GM21737 (cell line): ENCODE measurements around the gene SCN9A.
"Not testable (repeated sequence)": the region's sequence is repeated elsewhere in the genome, so short reads cannot be mapped to it uniquely, and the experiment has no call there.

Source experiments
- ATAC-seq: cut with Tn5 transposase; IDR thresholded peaks from one replicate; pipeline ENCODE4 v1.9.1; 2021; ENCODE audit warnings: mild to moderate bottlenecking, moderate library complexity; ENCODE audit not compliant: unreplicated experiment

Gene SCN9A

GRCh38 chr2:166249318-166249717 lies 126.4 kb downstream of the SCN9A start:
- ATAC-seq = no peak

GRCh38 chr2:166246901-166247300 lies 128.8 kb downstream of the SCN9A start:
- ATAC-seq = no peak

DNA sequence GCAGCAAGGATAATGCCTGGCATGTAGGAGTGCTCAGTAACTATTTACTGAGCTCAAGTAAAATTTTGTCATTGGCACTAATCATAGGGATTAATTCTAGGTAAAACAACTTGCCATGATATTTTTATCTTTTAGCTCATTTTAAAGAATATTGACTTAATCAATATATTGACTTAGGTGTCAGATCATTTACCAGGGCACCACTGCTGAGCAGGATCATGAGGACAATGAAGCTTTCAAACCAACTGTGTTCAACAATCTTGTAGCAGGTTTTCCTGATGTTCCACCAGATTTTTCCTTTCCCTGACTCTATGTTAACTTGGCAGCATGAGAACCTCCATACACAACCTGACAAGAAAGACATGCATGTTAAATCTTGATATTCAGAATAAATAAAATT lies 133.4 kb downstream of the SCN9A start:
- ATAC-seq = no peak

GRCh38 chr2:166240387-166241313 lies 135.1 kb downstream of the SCN9A start:
- ATAC-seq = no peak

- no peak for ATAC-seq
These were observed 136.2 kb downstream of the SCN9A start for GRCh38 chr2:166239548-166239947.

DNA sequence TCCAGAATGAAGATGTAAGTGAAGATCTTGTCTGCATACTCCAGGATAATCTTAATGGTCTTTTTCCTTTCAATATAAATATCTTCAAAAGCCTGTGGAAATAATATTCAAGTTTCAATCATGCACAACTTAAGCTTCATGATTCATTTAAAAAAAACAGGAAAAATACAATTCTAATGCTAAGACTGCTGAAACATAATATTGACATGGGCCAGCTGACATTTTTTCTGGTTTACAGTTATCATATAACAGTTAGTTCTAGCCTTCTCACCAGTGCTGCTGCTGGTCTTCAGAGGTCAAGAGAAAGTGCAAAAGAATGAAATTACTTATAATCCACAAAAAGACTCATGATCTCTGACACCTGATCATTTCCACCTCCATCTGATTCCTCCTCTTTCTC lies 137.6 kb downstream of the SCN9A start:
- ATAC-seq = no peak

DNA sequence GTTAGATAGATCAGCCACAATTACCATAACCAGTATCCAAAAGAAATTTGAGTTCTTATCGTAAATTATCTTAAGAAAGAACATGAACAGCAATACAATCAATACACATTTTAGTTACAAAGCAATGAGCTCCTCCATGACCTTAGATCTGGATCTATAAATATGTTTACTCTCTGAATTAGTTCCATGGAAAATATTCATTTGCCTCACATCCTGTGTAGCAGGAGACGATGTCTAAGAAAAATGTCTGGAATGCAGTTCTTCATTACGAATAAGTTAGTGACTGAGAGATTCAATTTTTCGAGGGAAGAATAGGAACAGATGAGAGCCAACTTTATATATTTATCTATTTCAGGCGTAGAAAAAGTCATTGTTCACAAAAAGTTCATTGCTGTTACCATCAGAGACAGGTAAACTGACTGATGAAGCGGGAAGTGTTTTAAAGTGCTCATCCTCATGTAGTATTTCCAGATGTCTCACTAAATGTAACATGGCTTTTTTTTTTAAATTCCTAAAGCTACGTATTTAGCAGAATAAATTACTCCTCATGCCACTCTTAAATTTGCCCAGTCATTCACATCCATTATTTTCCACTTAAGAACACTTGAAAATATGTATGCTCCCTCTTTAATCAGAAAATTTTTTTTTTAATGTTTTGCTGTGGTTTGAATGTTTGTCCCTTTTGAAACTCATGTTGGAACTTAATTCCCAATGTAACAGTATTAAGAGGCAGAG lies 141.5 kb downstream of the SCN9A start:
- ATAC-seq = no peak

GRCh38 chr2:166233244-166233643 lies 142.5 kb downstream of the SCN9A start:
- no peak for ATAC-seq

- no peak for ATAC-seq
These were observed 145.0 kb downstream of the SCN9A start for GRCh38 chr2:166230724-166231070.

- no peak for ATAC-seq
These were observed 145.6 kb downstream of the SCN9A start for GRCh38 chr2:166230024-166230723.

- ATAC-seq = no peak
These were observed 146.1 kb downstream of the SCN9A start for GRCh38 chr2:166229678-166230023.

- no peak for ATAC-seq
These were observed 151.5 kb downstream of the SCN9A start for GRCh38 chr2:166224197-166224596.

GRCh38 chr2:166223298-166223697 lies 152.4 kb downstream of the SCN9A start:
- no peak for ATAC-seq

- no peak for ATAC-seq
These were observed 164.7 kb downstream of the SCN9A start for GRCh38 chr2:166211079-166211478.

- ATAC-seq = not testable (repeated sequence)
These were observed 165.8 kb downstream of the SCN9A start for GRCh38 chr2:166209944-166210343.

- not testable (repeated sequence) for ATAC-seq
These were observed 166.4 kb downstream of the SCN9A start for GRCh38 chr2:166209367-166209766.

- ATAC-seq = not testable (repeated sequence)
These were observed 169.6 kb downstream of the SCN9A start for GRCh38 chr2:166206153-166206552.

DNA sequence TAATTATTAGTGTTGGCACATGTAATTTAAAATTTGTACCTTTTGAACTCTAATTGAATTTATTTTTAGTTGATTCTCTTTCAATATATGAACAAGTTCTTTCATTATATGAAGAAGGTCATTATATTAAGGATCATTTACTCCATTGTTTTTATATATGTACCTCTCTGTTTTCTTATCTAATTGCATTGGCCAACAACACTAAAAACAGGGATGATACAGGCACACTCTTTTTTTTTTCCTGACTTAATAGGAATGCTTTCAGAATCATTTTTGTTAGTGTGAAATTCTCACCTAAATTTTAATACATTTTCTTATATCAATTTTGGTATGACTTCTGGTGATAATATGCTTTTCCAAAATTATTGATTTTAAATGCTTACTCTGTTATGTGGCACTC lies 173.0 kb downstream of the SCN9A start:
- ATAC-seq = no peak

GRCh38 chr2:166197446-166197845 lies 178.3 kb downstream of the SCN9A start:
- ATAC-seq = no peak

- no peak for ATAC-seq
These were observed 182.3 kb downstream of the SCN9A start for GRCh38 chr2:166193407-166193806.

- no peak for ATAC-seq
These were observed 187.7 kb downstream of the SCN9A start for GRCh38 chr2:166188084-166188483.

DNA sequence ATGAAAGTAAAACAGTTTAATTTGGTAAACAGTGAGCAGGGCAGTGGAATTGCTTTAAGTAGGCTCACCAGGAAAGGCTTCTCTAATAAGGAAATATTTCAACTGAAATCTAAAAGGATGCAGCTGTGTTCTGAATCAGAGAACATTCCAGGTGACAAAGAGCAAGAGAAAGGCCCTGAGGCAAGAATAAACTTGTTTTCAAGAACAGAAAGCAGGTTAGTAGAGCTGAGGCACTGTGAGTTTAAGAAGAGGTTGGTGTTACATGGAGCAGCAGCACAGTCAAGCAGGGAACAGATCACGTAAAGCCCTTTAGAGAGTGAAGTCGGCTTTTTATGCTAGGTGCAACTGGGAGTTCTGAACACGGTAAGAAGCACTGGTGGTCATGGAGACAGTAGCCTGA lies 191.0 kb downstream of the SCN9A start:
- ATAC-seq = no peak
